Measurements from ENCODE around the gene CHN1.
A peak's percentile ranks its signal among the peaks of the same experiment; 100 is the strongest.

CHN1 gene

DNA sequence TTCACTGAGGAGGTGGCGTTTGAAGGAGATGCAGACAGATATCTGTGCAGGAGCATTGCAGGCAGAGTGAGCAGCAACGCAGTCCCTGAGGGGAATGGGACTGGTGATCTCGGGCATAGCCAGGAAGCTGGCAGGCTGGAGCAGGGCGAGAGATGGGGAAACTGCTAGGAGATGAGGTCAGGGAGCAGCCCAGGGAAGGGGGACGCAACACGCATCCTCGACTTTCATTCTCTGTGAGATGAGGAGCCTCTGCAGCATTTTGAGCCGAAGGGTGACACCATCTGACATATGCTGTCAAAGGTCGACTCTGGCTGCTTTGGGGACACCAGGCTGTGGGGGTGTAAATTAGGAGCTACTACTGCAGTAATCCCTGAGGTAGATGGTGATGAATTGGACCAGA is 236.6 kb downstream of the CHN1 start:
- no peak for DNase-seq (ENCODE audit: low read depth in 2 of 2)

DNA sequence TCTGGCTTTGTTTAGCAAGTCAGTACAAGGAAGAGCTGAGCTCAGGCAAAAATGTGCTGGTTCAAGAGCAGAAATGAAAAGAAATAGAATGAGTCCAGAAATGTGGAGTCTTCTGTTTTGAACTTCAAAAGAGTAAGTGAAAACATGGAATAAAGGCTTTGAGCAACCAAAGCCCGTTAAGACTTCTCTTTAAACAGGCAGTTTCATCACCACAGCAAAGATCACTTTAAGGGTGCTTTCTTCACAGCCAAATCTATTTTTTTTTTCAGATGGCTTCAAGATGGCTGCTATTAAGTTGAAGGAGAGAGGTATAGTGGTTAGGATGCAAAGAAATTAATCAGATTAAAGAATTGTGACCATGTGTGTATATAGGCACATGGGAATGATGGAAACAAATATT is 238.9 kb downstream of the CHN1 start:
- no peak for DNase-seq (ENCODE audit: low read depth in 2 of 2)

DNA sequence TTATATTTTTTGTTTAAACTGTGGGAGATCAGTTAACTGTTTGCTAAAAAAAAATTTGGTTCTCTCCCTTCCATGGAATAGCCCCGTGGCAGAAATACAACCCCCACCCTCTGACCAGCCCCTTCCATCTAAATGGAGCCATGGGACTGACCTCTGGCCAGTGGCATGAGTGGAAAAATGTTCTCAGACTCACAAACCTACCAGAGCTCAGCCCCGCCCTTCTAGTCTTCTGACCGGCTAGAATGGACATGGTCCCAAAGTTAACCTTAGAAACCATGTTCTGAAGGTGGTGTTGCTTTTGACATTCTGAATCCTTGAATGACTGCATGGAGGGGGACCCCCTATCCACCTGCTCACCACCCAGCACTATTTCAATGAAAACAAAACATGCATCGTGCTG is 239.6 kb downstream of the CHN1 start:
- no peak for DNase-seq (ENCODE audit: low read depth in 2 of 2)

- no peak for DNase-seq (ENCODE audit: low read depth in 2 of 2)
Observed at GRCh38 chr2:174764280-174765255, 240.6 kb downstream of the CHN1 start, which contains the start of gene CHRNA1. Gene CHRNA1 (minus strand): TSS chr2:174764472. CDS start chr2:174764394, 78 bp downstream.

DNA sequence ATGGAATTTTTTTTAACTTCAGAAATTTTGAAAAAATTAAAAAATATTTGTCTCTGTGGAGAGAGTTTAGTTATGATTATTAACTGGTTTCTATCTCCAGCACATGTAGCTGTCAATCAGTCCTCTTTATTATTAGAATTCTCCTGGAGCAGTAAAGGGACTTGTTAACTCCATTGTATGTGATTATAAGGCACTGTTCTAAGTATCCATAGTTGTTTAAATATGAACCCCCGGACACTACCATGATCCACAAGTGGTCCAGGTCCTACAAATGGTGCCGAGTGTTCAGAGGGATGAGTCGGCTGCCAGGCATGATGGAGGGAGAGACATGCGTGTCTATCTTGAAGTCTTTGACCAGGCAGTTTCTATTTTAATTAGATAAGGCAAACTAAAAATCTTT is 241.4 kb downstream of the CHN1 start:
- no peak for DNase-seq (ENCODE audit: low read depth in 2 of 2)

- DNase-seq (ENCODE audit: low read depth in 2 of 2) = no peak
Observed at GRCh38 chr2:174762464-174762863, 242.7 kb downstream of the CHN1 start.

DNA sequence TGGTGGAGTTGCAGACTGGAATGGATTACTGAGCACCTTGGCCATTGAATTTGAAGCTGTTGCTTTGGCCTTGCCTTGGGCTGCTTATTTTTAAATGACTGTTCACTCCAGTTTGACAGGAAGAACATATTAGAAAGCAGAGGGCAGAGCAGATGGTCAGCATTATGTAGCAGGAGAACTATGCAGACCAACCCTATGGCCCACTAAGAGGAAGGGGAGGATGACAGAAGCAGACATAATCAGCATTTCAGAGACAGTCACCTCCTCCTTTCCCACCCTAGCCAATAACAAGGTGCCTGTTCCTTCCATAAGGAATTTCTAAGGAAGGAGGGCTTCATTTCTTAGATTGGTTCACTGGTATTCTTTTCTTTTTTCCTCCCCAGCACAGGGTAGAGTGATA is 243.3 kb downstream of the CHN1 start:
- DNase-seq (ENCODE audit: low read depth in 2 of 2) = no peak

DNA sequence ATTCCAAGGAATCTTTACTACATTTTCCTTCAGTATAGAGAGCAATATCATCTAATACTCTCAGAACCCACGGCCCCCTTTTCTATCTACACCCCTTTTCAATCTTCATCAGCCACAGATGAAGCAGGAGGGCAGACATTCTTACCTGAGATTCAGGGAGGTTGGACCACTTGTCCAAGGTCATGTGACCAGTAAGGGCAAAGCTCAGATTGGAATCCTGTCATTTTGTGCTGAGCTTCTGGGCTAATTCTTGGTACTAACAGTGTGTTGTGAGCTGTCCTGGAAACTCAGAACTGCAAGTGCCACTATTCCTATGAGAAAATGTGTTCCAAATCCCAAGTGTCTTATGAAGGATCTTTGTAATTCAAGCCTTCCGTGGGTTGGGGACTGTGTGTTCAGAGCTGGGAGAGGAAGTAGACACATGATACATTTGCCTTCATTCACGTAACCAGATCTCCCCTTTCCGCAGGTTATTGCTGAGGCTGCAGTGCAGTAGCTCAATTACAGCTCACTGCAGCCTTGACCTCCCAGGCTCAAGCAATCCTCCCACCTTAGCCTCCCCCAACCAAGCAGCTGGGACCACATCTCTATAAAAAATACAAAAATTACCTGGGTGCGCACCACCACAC is 244.2 kb downstream of the CHN1 start:
- DNase-seq (ENCODE audit: low read depth in 2 of 2) = no peak

DNA sequence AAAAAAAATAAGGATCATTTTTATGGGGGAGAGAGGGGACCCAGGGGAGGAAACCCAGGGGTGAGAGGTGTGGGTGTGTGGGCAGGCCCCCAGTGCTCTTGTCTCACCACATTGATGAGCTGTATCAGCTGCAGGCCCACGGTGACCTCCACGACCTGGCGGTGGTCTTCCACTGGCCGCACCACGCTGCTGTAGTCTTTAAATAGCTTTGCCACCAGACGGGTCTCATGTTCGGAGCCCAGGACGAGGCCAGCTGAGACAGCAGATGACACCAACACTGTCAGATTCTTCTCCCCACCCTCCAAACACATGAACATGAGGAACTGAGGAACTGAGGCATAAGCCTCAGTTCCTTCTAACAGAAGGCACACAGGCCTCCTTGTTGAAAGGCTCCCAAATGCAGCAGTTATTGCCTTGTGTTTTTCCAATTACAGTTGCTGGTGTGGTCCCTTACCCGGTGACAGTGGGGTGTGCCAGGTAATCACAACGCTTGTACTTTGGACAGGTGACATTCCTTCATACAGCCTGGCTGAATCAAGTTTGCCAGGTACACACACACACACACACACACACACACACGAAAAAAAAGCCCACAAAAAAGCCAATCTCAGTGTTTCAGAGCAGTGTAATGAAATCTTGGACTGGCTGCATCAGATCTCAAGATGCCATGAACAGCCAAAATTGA is 245.7 kb downstream of the CHN1 start:
- DNase-seq (ENCODE audit: low read depth in 2 of 2) = no peak

DNA sequence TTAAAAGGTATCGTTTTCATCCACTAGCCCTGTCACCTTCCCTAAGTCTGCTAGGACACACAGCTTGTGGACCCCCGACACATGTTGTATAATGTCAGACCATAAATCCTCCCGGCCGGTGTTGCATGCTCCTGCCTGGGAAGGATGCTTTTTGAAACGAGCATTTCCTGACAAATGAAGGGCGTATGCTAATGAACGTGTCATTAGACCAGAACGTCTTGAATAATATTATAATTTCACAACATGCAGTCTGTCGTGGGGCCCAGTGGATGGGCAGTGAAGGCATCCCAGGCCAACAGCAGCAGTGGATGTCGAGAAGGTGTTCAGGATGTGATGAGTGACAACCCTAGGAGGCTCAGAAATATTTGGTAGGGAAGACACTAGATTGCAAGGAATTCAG is 248.4 kb downstream of the CHN1 start:
- no peak for DNase-seq (ENCODE audit: low read depth in 2 of 2)

GRCh38 chr2:174753038-174753633 is 252.0 kb downstream of the CHN1 start:
- DNase-seq (ENCODE audit: low read depth in 2 of 2) = no peak

DNA sequence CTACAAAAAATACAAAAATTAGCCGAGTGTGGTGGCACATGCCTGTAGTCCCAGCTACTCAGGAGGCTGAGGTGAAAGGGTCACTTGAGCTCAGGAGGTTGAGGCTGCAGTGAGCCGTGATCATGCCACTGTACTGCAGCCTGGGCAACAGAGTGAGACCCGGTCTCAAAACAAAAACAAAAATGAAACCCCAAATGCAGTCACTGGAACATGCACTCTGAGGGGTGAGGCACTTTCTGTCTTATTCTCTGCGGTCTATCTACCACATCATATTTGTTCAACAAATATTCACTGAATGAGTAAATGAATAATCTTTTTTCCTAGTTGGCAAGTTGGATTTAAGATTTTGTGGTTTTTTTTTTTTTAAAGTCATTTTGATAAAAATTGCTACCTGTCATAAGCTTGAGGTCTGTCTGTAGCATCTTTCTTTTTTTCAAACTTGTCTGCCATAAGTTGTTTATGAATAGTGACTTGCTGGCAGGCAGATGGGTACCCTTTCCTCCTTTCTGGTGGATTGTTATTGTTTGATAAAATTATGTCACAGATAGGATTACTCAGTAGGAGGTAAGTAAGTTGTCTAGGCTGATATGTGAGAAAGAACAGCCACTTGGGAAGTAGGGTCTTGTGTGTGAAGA is 252.7 kb downstream of the CHN1 start:
- DNase-seq (ENCODE audit: low read depth in 2 of 2) = no peak

- DNase-seq (ENCODE audit: low read depth in 2 of 2) = no peak
Observed at GRCh38 chr2:174750923-174751441, 254.2 kb downstream of the CHN1 start.

DNA sequence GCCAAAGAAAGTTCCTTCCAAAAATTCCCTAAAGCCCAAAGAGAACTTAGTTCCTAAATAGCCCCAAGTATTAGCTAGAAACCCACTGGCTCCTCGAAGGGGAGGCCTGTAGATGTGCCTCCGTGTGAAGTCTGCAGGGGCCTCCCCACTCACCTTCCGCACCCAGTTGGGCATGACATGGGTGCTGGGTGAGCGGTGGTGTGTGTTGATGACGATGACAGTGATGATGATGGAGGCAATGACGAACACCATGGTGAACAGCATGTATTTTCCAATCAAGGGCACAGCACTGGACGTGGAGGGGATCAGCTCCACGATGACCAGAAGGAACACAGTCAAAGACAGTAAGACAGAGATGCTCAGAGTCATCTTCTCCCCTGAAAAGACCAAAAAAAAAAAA is 255.4 kb downstream of the CHN1 start:
- no peak for DNase-seq (ENCODE audit: low read depth in 2 of 2)

GRCh38 chr2:174748948-174749347 is 256.2 kb downstream of the CHN1 start:
- DNase-seq (ENCODE audit: low read depth in 2 of 2) = peak in 1 of 2 experiments; percentile 21

Measured in fibroblast of skin of left quadriceps (primary cell).